IPS-18c (cell line): Measurements from ENCODE around the gene SYP.
"Not testable (repeated sequence)": the region's sequence is repeated elsewhere in the genome, so short reads cannot be mapped to it uniquely, and the experiment has no call there.

ENCODE experiments used
- H3K4me3 ChIP-seq: 2 replicates; pipeline ENCODE4 v1.7.0; 2013; ENCODE audit warnings: low read depth, mild to moderate bottlenecking, low read length, moderate library complexity; ENCODE audit not compliant: insufficient read depth
- H3K9me3 ChIP-seq: one replicate; pipeline ENCODE4 v1.6.1; 2013; ENCODE audit warnings: mild to moderate bottlenecking, low read length, moderate library complexity; ENCODE audit not compliant: control insufficient read depth, insufficient read depth

SYP gene

GRCh38 chrX:49164589-49165360 lies 35.2 kb downstream of the SYP start:
- Histone ChIP-seq H3K9me3 (peaks cover 4% of the 10 kb centered on the region), H3K4me3 (no peak overlapping the region)

GRCh38 chrX:49163555-49164419 lies 36.2 kb downstream of the SYP start:
- peak overlapping the region; percentile 41 for H3K4me3 ChIP-seq
- peaks cover 4% of the 10 kb centered on the region for H3K9me3 ChIP-seq

GRCh38 chrX:49162620-49163019 lies 37.4 kb downstream of the SYP start, which contains the start of gene MAGIX:
Gene MAGIX, plus strand, starts transcription at chrX:49162758. Its CDS starts 132 bp downstream, at chrX:49162890.
- H3K9me3 ChIP-seq: peaks cover 5% of the 10 kb centered on the region
- H3K4me3 ChIP-seq: peak within 1 kb of the TSS; percentile 41; the same call in 1 of the 2 replicates

- Histone ChIP-seq H3K4me3 (no peak overlapping the region), H3K9me3 (peaks cover 5% of the 10 kb centered on the region)
Observed at GRCh38 chrX:49161632-49162031, 38.4 kb downstream of the SYP start.

GRCh38 chrX:49160908-49161307 lies 39.1 kb downstream of the SYP start:
- Histone ChIP-seq H3K4me3 (no peak overlapping the region), H3K9me3 (peaks cover 7% of the 10 kb centered on the region)

- no peak overlapping the region for H3K4me3 ChIP-seq
- peaks cover 7% of the 10 kb centered on the region for H3K9me3 ChIP-seq
Observed at GRCh38 chrX:49157194-49157593, 42.8 kb downstream of the SYP start.

- peaks cover 7% of the 10 kb centered on the region for H3K9me3 ChIP-seq
- H3K4me3 ChIP-seq: peak overlapping the region; percentile 53
Observed at GRCh38 chrX:49155900-49156837, 43.8 kb downstream of the SYP start.

GRCh38 chrX:49155243-49155899 lies 44.6 kb downstream of the SYP start:
- peak overlapping the region; percentile 53; the same call in 1 of the 2 replicates for H3K4me3 ChIP-seq

GRCh38 chrX:49153467-49153866 lies 46.5 kb downstream of the SYP start:
- Histone ChIP-seq H3K9me3 (peaks cover 9% of the 10 kb centered on the region), H3K4me3 (no peak overlapping the region)

More at GRCh38 chrX:49155243-49155899, 44.6 kb downstream of the SYP start:
- H3K9me3 ChIP-seq: peaks cover 7% of the 10 kb centered on the region

- not testable (repeated sequence) for H3K9me3 ChIP-seq, H3K4me3 ChIP-seq
Observed at GRCh38 chrX:49149291-49149690, 50.7 kb downstream of the SYP start.

- not testable (repeated sequence) for H3K9me3 ChIP-seq, H3K4me3 ChIP-seq
Observed at GRCh38 chrX:49148390-49149100, 51.4 kb downstream of the SYP start.

- no peak overlapping the region for H3K4me3 ChIP-seq
- H3K9me3 ChIP-seq: peaks cover 6% of the 10 kb centered on the region
Observed at GRCh38 chrX:49147936-49148335, 52.1 kb downstream of the SYP start.

- no peak overlapping the region for H3K4me3 ChIP-seq
- peaks cover 11% of the 10 kb centered on the region for H3K9me3 ChIP-seq
Observed at GRCh38 chrX:49147282-49147681, 52.7 kb downstream of the SYP start.

GRCh38 chrX:49143154-49143553 lies 56.8 kb downstream of the SYP start:
- not testable (repeated sequence) for H3K4me3 ChIP-seq
- H3K9me3 ChIP-seq: peaks cover 16% of the 10 kb centered on the region

- peaks cover 16% of the 10 kb centered on the region for H3K9me3 ChIP-seq
- not testable (repeated sequence) for H3K4me3 ChIP-seq
Observed at GRCh38 chrX:49142264-49142663, 57.7 kb downstream of the SYP start.

GRCh38 chrX:49139713-49140112 lies 60.3 kb downstream of the SYP start:
- H3K4me3 ChIP-seq: no peak overlapping the region
- peaks cover 16% of the 10 kb centered on the region for H3K9me3 ChIP-seq
